SK-N-MC (cell line): ENCODE data around the gene CRKL.

ENCODE experiments used
- EZH2 ChIP-seq: fragments of 200-600 bp; sonication (generic); IDR thresholded peaks from one replicate; pipeline ENCODE4 v1.6.1; 2017; ENCODE audit warnings: antibody characterized with exemption
- FOXP2 ChIP-seq: optimal IDR thresholded peaks from 2 replicates; pipeline ENCODE3; 2011; ENCODE audit warnings: mild to moderate bottlenecking, moderate library complexity; ENCODE audit not compliant: insufficient read depth; ENCODE audit errors: extremely low read length, control extremely low read depth
- POLR2AphosphoS5 ChIP-seq: IDR thresholded peaks from 2 replicates; pipeline ENCODE4 v1.6.1; 2012; ENCODE audit warnings: mild to moderate bottlenecking, low read depth, low read length, borderline replicate concordance

GRCh38 chr22:20916916-20917810 lies at the start of gene CRKL:
- no peak for TF ChIP-seq EZH2
- TF ChIP-seq POLR2AphosphoS5: peak; percentile 70; the same call in 1 of the 2 replicates
- TF ChIP-seq FOXP2: no peak
